DOHH2 (cell line): ENCODE data around the gene HAUS3.

Source experiments
- H3F3A ChIP-seq: fragments of 200-600 bp; sonication (generic), shearing (Covaris generic); 2 replicates; pipeline ENCODE4 v1.6.0; 2016; ENCODE audit warnings: antibody characterized with exemption, mild to moderate bottlenecking; ENCODE audit not compliant: control insufficient read depth, insufficient read depth
- H3K27ac ChIP-seq: fragments of 200-600 bp; sonication (generic); 2 replicates; pipeline ENCODE4 v1.5.1; 2014; ENCODE audit warnings: low read depth, mild to moderate bottlenecking, low read length, moderate library complexity
- H3K27me3 ChIP-seq: fragments of 200-600 bp; sonication (generic); 2 replicates; pipeline ENCODE4 v1.6.1; 2014; ENCODE audit warnings: mild to moderate bottlenecking, low read length, mixed read lengths; ENCODE audit not compliant: control insufficient read depth
- H3K36me3 ChIP-seq: fragments of 200-600 bp; sonication (generic); 2 replicates; pipeline ENCODE4 v1.6.1; 2014; ENCODE audit warnings: mild to moderate bottlenecking, low read length, moderate library complexity, mixed read lengths; ENCODE audit not compliant: control insufficient read depth
- H3K4me1 ChIP-seq: fragments of 200-600 bp; sonication (generic); 2 replicates; pipeline ENCODE4 v1.6.1; 2014; ENCODE audit warnings: mild to moderate bottlenecking, low read length, mixed read lengths; ENCODE audit not compliant: control insufficient read depth
- H3K4me2 ChIP-seq: fragments of 200-600 bp; sonication (generic); 2 replicates; pipeline ENCODE4 v1.6.0; 2014; ENCODE audit warnings: mild to moderate bottlenecking, low read length, moderate library complexity
- H3K4me3 ChIP-seq: fragments of 200-600 bp; sonication (generic); 2 replicates; pipeline ENCODE4 v1.5.1; 2014; ENCODE audit warnings: mild to moderate bottlenecking, low read length, mixed read lengths
- H3K79me2 ChIP-seq: fragments of 200-600 bp; sonication (generic); 2 replicates; pipeline ENCODE4 v1.6.1; 2014; ENCODE audit warnings: mild to moderate bottlenecking, low read length, mixed read lengths; ENCODE audit not compliant: control insufficient read depth
- H3K9me2 ChIP-seq: fragments of 200-600 bp; sonication (generic); replicated peaks from 2 replicates; pipeline ENCODE4 v1.6.1; 2014; ENCODE audit warnings: mild to moderate bottlenecking, low read length, mixed read lengths; ENCODE audit not compliant: control insufficient read depth
- H3K9me3 ChIP-seq: fragments of 200-600 bp; sonication (generic); 2 replicates; pipeline ENCODE4 v1.6.1; 2014; ENCODE audit warnings: antibody characterized with exemption, low read length, mixed read lengths; ENCODE audit not compliant: control insufficient read depth, insufficient read depth
- H4K20me1 ChIP-seq: fragments of 200-600 bp; sonication (generic); 2 replicates; pipeline ENCODE4 v1.6.0; 2014; ENCODE audit warnings: low read depth, mild to moderate bottlenecking, antibody characterized with exemption, low read length, moderate library complexity; ENCODE audit not compliant: control insufficient read depth, insufficient read depth
- CTCF ChIP-seq: fragments of 200-600 bp; sonication (generic); IDR thresholded peaks from one replicate; pipeline ENCODE4 v1.5.1; 2014; ENCODE audit warnings: antibody characterized with exemption, mild to moderate bottlenecking, low read depth, low read length; ENCODE audit not compliant: poor library complexity, severe bottlenecking
- EZH2phosphoT487 ChIP-seq: fragments of 200-600 bp; sonication (generic); IDR thresholded peaks from 2 replicates; pipeline ENCODE4 v1.6.1; 2017; ENCODE audit warnings: borderline replicate concordance, mild to moderate bottlenecking, antibody characterized with exemption, low read length, moderate library complexity, mixed read lengths

Gene HAUS3

GRCh38 chr4:2284934-2285612 lies 43.2 kb upstream of the HAUS3 start:
- TF ChIP-seq EZH2phosphoT487: no peak
- no peak for TF ChIP-seq CTCF
- no peaks in the 10 kb centered on the region for H3K9me3 ChIP-seq
- no peaks in the 10 kb centered on the region for H4K20me1 ChIP-seq
- H3K27ac ChIP-seq: no peak overlapping the region
- peaks cover 15% of the 10 kb centered on the region for H3K4me1 ChIP-seq
- no peaks in the 10 kb centered on the region; the same call in 1 of the 2 replicates for H3K27me3 ChIP-seq
- H3F3A ChIP-seq: no peaks in the 10 kb centered on the region
- H3K4me3 ChIP-seq: no peak overlapping the region
- H3K79me2 ChIP-seq: no peaks in the 10 kb centered on the region
- no peak overlapping the region for H3K4me2 ChIP-seq
- H3K9me2 ChIP-seq: no peaks in the 10 kb centered on the region
- H3K36me3 ChIP-seq: no peaks in the 10 kb centered on the region

DNA sequence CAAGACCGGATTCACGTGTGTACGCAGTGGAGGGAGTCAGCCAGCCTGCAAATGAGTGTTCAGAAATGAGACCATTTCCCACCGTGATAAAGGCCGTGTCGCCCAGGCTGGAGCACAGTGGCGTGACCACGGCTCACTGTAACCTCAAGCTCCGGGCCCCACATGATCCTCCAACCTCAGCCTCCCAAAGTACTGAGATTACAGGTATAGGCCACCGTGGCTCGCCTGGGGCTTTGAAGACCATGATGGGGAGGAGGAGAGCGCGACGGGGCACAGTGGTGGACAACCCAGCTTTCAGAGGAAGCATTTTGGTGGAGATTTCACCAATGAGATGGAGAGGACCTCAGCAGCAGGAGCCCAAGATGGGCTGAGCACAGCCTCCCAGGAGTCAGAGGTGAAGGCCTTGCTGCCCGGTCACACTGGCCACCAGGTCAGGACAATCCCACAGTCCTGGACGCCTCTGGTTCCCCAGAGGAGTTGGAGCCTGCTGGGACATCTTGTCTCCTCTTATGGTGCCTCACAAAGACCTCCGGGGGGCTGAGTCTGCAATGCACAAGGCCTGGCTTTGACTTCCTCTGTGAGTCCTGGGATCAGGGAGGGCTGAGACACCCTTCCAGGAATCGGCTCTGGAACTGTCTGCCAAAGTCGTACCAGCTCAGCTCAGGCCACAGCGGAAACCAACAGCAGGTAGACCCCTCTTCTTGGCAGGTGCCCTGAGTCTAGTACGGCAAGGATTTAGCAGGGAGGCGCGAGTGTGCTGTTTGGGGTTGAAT lies 42.4 kb upstream of the HAUS3 start:
- Histone ChIP-seq H3K4me3 (no peak overlapping the region), H3K9me3 (no peaks in the 10 kb centered on the region), H3K27ac (no peak overlapping the region), H3K4me2 (no peak overlapping the region), H3F3A (no peaks in the 10 kb centered on the region), H3K9me2 (no peaks in the 10 kb centered on the region), H3K36me3 (no peaks in the 10 kb centered on the region), H3K4me1 (peaks cover 14% of the 10 kb centered on the region), H3K27me3 (no peaks in the 10 kb centered on the region; the same call in 1 of the 2 replicates), H3K79me2 (no peaks in the 10 kb centered on the region), H4K20me1 (no peaks in the 10 kb centered on the region)
- TF ChIP-seq CTCF (no peak), EZH2phosphoT487 (no peak)

- Histone ChIP-seq H3F3A (no peaks in the 10 kb centered on the region), H4K20me1 (no peaks in the 10 kb centered on the region), H3K9me3 (no peaks in the 10 kb centered on the region), H3K79me2 (no peaks in the 10 kb centered on the region), H3K4me3 (no peak overlapping the region), H3K27me3 (no peaks in the 10 kb centered on the region; the same call in 1 of the 2 replicates), H3K27ac (no peak overlapping the region), H3K9me2 (no peaks in the 10 kb centered on the region), H3K36me3 (no peaks in the 10 kb centered on the region), H3K4me1 (peaks cover 14% of the 10 kb centered on the region), H3K4me2 (no peak overlapping the region)
- TF ChIP-seq EZH2phosphoT487: no peak
- TF ChIP-seq CTCF: no peak
Measured at GRCh38 chr4:2283199-2283711, 41.3 kb upstream of the HAUS3 start.
